ENCODE results near the gene NFE2L1.
"Not testable (repeated sequence)": the region's sequence is repeated elsewhere in the genome, so short reads cannot be mapped to it uniquely, and the experiment has no call there.

The NFE2L1 gene

GRCh38 chr17:48048384-48049126, 396 bp downstream of the NFE2L1 start:
- DNase-seq = peak; percentile 93 to 97 (median 95)

GRCh38 chr17:48051283-48051682, 3.1 kb downstream of the NFE2L1 start:
- DNase-seq = no peak

- DNase-seq = peak in 3 of 4 experiments; percentile 25
These were observed 3.7 kb downstream of the NFE2L1 start for GRCh38 chr17:48051706-48052486.

- peak; percentile 17 to 63 (median 50) for DNase-seq
These were observed 5.0 kb downstream of the NFE2L1 start for GRCh38 chr17:48052956-48053757.

GRCh38 chr17:48053758-48054237, 5.6 kb downstream of the NFE2L1 start:
- peak in 1 of 4 experiments; percentile 16 for DNase-seq

GRCh38 chr17:48054238-48055185, 6.4 kb downstream of the NFE2L1 start:
- no peak for DNase-seq

GRCh38 chr17:48055531-48056245, 7.5 kb downstream of the NFE2L1 start:
- peak; percentile 21 to 62 (median 47) for DNase-seq

GRCh38 chr17:48056246-48056745, 8.1 kb downstream of the NFE2L1 start:
- no peak for DNase-seq

GRCh38 chr17:48056879-48057278, 8.7 kb downstream of the NFE2L1 start:
- DNase-seq = no peak

GRCh38 chr17:48057626-48058025, 9.5 kb downstream of the NFE2L1 start:
- no peak for DNase-seq

- DNase-seq = no peak
These were observed 10.4 kb downstream of the NFE2L1 start for GRCh38 chr17:48058393-48059124.

GRCh38 chr17:48059125-48059668, 11.0 kb downstream of the NFE2L1 start:
- no peak for DNase-seq

- peak in 3 of 4 experiments; percentile 20 to 52 (median 44) for DNase-seq
These were observed 12.1 kb downstream of the NFE2L1 start for GRCh38 chr17:48060249-48060648.

- DNase-seq = no peak
These were observed 14.1 kb downstream of the NFE2L1 start for GRCh38 chr17:48062273-48062672.

- no peak for DNase-seq
These were observed 16.5 kb downstream of the NFE2L1 start for GRCh38 chr17:48064638-48065037.

- no peak for DNase-seq
These were observed 18.0 kb downstream of the NFE2L1 start for GRCh38 chr17:48066192-48066591.

GRCh38 chr17:48066656-48067055, 18.5 kb downstream of the NFE2L1 start:
- DNase-seq = no peak

- no peak for DNase-seq
These were observed 19.1 kb downstream of the NFE2L1 start for GRCh38 chr17:48067245-48067644.

GRCh38 chr17:48067808-48068207, 19.6 kb downstream of the NFE2L1 start:
- not testable (repeated sequence) for DNase-seq
